Heart right ventricle (tissue), 16 donors: ENCODE results near the gene CS. TPM values are rescaled to one million over a fixed set of nuclear protein-coding genes. Genes with fewer than 3 reads are reported as not detected.

Experiments
- ATAC-seq, 8 donors: fragments of 200-7000 bp; cut with Tn5 transposase; one replicate each; pipeline ENCODE4 v1.9.1; 2020; ENCODE audit warnings: mild to moderate bottlenecking in 8 of 8, moderate library complexity in 8 of 8, moderate number of reproducible peaks in 1 of 8
- DNase-seq, 2 donors: peaks; one replicate each; pipeline ENCODE4 v3.0.0-alpha.2; 2020
- H3K27ac ChIP-seq, 10 donors: fragments of 200-600 bp; sonication (generic) in 2 of 10; one replicate each; pipeline versions ENCODE4 v1.5.0 to v1.8.0; 2020 to 2022; ENCODE audit warnings: mild to moderate bottlenecking in 3 of 10
- H3K27me3 ChIP-seq, 7 donors: fragments of 200-600 bp; one replicate each; pipeline ENCODE4 v1.8.0; 2021 to 2022; ENCODE audit warnings: mild to moderate bottlenecking in 2 of 7
- H3K36me3 ChIP-seq, 9 donors: fragments of 200-600 bp; sonication (generic) in 1 of 9; one replicate each; pipeline versions ENCODE4 v1.5.0 to v1.8.0; 2020 to 2022; ENCODE audit warnings: mild to moderate bottlenecking in 2 of 9
- H3K4me1 ChIP-seq, 9 donors: fragments of 200-600 bp; sonication (generic) in 1 of 9; one replicate each; pipeline versions ENCODE4 v1.5.0 to v1.8.0; 2020 to 2022; ENCODE audit warnings: mild to moderate bottlenecking in 4 of 9
- H3K4me3 ChIP-seq, 10 donors: fragments of 200-600 bp; sonication (generic) in 2 of 10; one replicate each; pipeline versions ENCODE4 v1.5.0 to v1.8.0; 2020 to 2022; ENCODE audit warnings: mild to moderate bottlenecking in 7 of 10, moderate library complexity in 2 of 10
- H3K9me3 ChIP-seq, 11 donors: fragments of 200-600 bp in 10 of 11; sonication (generic) in 2 of 11; one replicate each; pipeline versions ENCODE4 v1.5.0 to v1.8.0; 2013 to 2022; ENCODE audit warnings: mild to moderate bottlenecking in 2 of 11, control low read depth in 1 of 11, moderate library complexity in 1 of 11
- CTCF ChIP-seq, 9 donors: fragments of 200-600 bp; sonication (generic) in 2 of 9; IDR thresholded peaks; one replicate each; pipeline versions ENCODE4 v1.5.0 to v1.8.0; 2021 to 2022; ENCODE audit warnings: antibody characterized with exemption in 9 of 9, mild to moderate bottlenecking in 5 of 9, moderate library complexity in 1 of 9
- WGBS, 2 donors: extraction: QIAGEN DNeasy Blood & Tissue Kit; methylation state at CpG; one replicate each; pipeline ENCODE4 v1.1.7; 2013; ENCODE audit warnings: inconsistent platforms in 1 of 2; 5-methylcytosine and 5-hydroxymethylcytosine counted together
- intact Hi-C, 10 donors: fragments of 100-400 bp; cut with DNase I; formaldehyde crosslinking; loops; one replicate each; pipeline versions ENCODE4 v1.11.1 to v1.14.2; 2022
- polyA plus RNA-seq, 2 donors: library from polyadenylated mRNA; stranded (reverse); fragments of 200-250 nt; gene quantifications; one replicate each; pipeline ENCODE4 v1.2.3, GENCODE V29; 2013
- total RNA-seq, 10 donors: library from RNA; stranded (reverse); fragmentation: NEBNext Ultra II Directional in 3 of 10; extraction: Animal tissue kit (Norgen Biotek cat#: 25700) in 3 of 10; gene quantifications; one replicate each; pipeline versions ENCODE4 v1.2.1 to v1.2.4, GENCODE V29; 2021 to 2023
- donor health status: Arrhythmogenic right ventricular cardiomyopathy.
- donor health status: ischemic (EF 13 %, LVEDD 7.1; RV severe dilation, severe dysfunction).
- donor health status: healthy with polysubstance abuse.
- donor health status: DM: no; HTN: yes; CAD: no.
- donor health status: DM: no; HTN: no; CAD: no.
- donor health status: ischemic (EF 25% LVEDD 6.9; RV normal size, moderate dysfunction).
- donor health status: ischemic (EF 25% LVEDD 5.7; RV mildly dilated, moderate dysfunction).
- donor health status: healthy.
- donor health status: DM: yes; HTN: yes; CAD: no.
- donor health status: Ischemic cardiomyopathy.
- donor health status: ischemic (EF 35%, LVEDD 5.7; RV mildly dilated, moderate dysfunction).
- donor health status: nonischemic (EF 11% LVEDD 7.7; RV severe dilation, severe dysfunction).
- donor health status: DM: yes; HTN: yes; CAD: no.
- donor health status: PGD.
- donor health status: ischemic (EF 29% LVEDD 5.4; RV normal size, mild dysfunction).
- donor health status: nonischemic (EF 23%, LVEDD 6.1; RV moderate dilation, normal function).

Gene CS
- total and polyA plus RNA-seq, 12 donors: 154 to 991 (median 859) TPM

- DNase-seq (no peak), ATAC-seq (no peak)
- H3K36me3 ChIP-seq: peaks cover 0 to 63% (median 38%) of the 10 kb centered on the region in 9 donors
- 45 to 50% methylated on average over 1 of the region's 1 CpG for WGBS, 2 donors
- H3K27me3 ChIP-seq: no peaks in the 10 kb centered on the region
- H3K27ac ChIP-seq: no peak overlapping the region
- H3K9me3 ChIP-seq: no peaks in the 10 kb centered on the region
- peaks cover 0 to 27% (median 0%) of the 10 kb centered on the region in 9 donors for H3K4me1 ChIP-seq
- intact Hi-C loops: loop anchor here in 1 of 10 donors (10.0 kb wide), 1 partner anchor 123 kb away; the partner anchor contains the start of gene SPRYD4
- TF ChIP-seq CTCF (IDR thresholded peaks at IDR 0.05): no peak
- H3K4me3 ChIP-seq: no peak overlapping the region
Measured at GRCh38 chr12:56341616-56342015, 41.5 kb upstream of the CS start.

DNA sequence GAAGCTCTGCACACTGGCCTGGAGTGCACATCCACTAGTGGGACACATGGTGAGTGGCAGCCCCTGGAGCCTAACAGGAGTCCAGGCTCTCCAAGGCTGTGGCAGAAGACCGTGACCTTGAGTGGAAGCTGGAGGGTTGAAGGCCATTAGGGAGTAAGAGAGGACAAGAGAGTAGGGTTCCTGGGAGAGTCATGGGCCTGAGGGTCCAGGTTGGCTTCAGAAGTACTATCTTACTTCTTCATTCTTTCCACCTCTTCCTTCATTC, 39.0 kb upstream of the CS start:
- DNase-seq: no peak
- Histone ChIP-seq H3K36me3 (peaks cover 0 to 37% (median 20%) of the 10 kb centered on the region in 9 donors), H3K27me3 (no peaks in the 10 kb centered on the region), H3K27ac (peak overlapping the region in 1 of 10 donors; percentile 86), H3K4me1 (peaks cover 0 to 33% (median 3%) of the 10 kb centered on the region in 9 donors), H3K4me3 (no peak overlapping the region), H3K9me3 (no peaks in the 10 kb centered on the region)
- no peak for TF ChIP-seq CTCF (IDR thresholded peaks at IDR 0.05)
- 91 to 94% methylated on average over 1 of the region's 1 CpG for WGBS, 2 donors
- intact Hi-C loops: loop anchor here in 4 of 10 donors (10.0 kb wide), 2 partner anchors 126 to 256 kb away; partner anchors contain the start of gene SPRYD4 (in 4 of the 4)
- ATAC-seq: no peak

- 37 to 47% methylated on average over 9 of the region's 9 CpGs for WGBS, 2 donors
- intact Hi-C loops: loop anchor here in 4 of 10 donors (10.0 kb wide), 2 partner anchors 126 to 256 kb away; partner anchors contain the start of gene SPRYD4 (in 4 of the 4)
- no peaks in the 10 kb centered on the region for H3K9me3 ChIP-seq
- no peaks in the 10 kb centered on the region for H3K27me3 ChIP-seq
- DNase-seq (no peak), ATAC-seq (no peak)
- H3K4me3 ChIP-seq: no peak within 1 kb of the TSS
- peaks cover 0 to 32% (median 14%) of the 10 kb centered on the region in 9 donors for H3K36me3 ChIP-seq
- H3K27ac ChIP-seq: peak within 1 kb of the TSS in 1 of 10 donors; percentile 86
- TF ChIP-seq CTCF (IDR thresholded peaks at IDR 0.05): no peak
- peaks cover 0 to 33% (median 3%) of the 10 kb centered on the region in 9 donors for H3K4me1 ChIP-seq
Measured at GRCh38 chr12:56338308-56339157, 38.4 kb upstream of the CS start, which contains the start of gene IL23A. Gene IL23A, plus strand, starts transcription at chr12:56338884. Its CDS starts 161 bp downstream, at chr12:56339045.

DNA sequence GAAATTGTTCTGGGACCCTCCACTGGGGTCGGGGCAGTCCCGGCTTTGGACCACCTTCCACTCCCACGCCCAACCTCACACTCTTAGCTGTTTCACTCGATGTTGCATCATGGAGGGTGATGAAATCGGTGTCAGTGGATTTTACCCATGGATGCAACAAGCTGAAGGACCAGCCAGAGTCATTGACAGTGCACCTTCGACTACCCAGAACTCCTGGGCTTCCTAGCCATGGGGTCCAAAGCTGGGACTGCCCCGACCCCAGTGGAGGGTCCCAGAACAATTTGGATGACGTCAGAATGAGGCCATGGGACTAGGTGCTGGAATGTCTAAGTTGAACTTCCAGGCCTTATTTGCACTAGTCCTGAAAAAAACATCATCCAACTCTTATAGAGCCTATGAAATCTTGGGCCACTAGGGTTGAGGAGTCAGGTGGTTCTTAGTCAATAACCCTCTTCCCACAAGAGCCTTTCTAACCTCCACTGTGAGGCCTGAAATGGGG, 37.7 kb upstream of the CS start:
- peak overlapping the region in 1 of 10 donors; percentile 86 for H3K27ac ChIP-seq
- peaks cover 0 to 25% (median 7%) of the 10 kb centered on the region in 9 donors for H3K36me3 ChIP-seq
- intact Hi-C loops: loop anchor here in 4 of 10 donors (10.0 kb wide), 2 partner anchors 127 to 257 kb away; partner anchors contain the start of gene SPRYD4 (in 4 of the 4)
- H3K4me1 ChIP-seq: peaks cover 5 to 39% (median 7%) of the 10 kb centered on the region in 9 donors
- no peak for DNase-seq
- no peaks in the 10 kb centered on the region for H3K9me3 ChIP-seq
- H3K4me3 ChIP-seq: no peak overlapping the region
- no peaks in the 10 kb centered on the region for H3K27me3 ChIP-seq
- no peak for ATAC-seq
- no peak for TF ChIP-seq CTCF (IDR thresholded peaks at IDR 0.05)
- WGBS, 2 donors: 80 to 83% methylated on average over 8 of the region's 8 CpGs
